ENCODE data around the gene SLC43A3. TPM values are rescaled to one million over a fixed set of nuclear protein-coding genes. Genes with fewer than 3 reads are reported as not detected.
A peak's percentile ranks its signal among the peaks of the same experiment; 100 is the strongest.

SLC43A3 gene
- total and polyA plus RNA-seq, 9 of the 15 experiments (the other 6 are each of a cell fraction or from before 2014, with no cell fraction given), result 63.7 to 281 (median 139) TPM

GRCh38 chr11:57456960-57457642 is 30.2 kb upstream of the SLC43A3 start (continued):
- TF ChIP-seq TCFL5 (CRISPR knock-in tag; conservative IDR thresholded peaks at IDR 0.05) (no peak), ZNF12 (CRISPR knock-in tag; IDR thresholded peaks at IDR 0.05) (no peak), DPF2 (IDR thresholded peaks at IDR 0.05) (no peak)
- TF ChIP-seq, protein P1, sequence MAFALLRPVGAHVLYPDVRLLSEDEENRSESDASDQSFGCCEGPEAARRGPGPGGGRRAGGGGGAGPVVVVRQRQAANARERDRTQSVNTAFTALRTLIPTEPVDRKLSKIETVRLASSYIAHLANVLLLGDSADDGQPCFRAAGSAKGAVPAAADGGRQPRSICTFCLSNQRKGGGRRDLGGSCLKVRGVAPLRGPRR (CRISPR knock-in tag; IDR thresholded peaks at IDR 0.05), result no peak
- TF ChIP-seq, protein P2, sequence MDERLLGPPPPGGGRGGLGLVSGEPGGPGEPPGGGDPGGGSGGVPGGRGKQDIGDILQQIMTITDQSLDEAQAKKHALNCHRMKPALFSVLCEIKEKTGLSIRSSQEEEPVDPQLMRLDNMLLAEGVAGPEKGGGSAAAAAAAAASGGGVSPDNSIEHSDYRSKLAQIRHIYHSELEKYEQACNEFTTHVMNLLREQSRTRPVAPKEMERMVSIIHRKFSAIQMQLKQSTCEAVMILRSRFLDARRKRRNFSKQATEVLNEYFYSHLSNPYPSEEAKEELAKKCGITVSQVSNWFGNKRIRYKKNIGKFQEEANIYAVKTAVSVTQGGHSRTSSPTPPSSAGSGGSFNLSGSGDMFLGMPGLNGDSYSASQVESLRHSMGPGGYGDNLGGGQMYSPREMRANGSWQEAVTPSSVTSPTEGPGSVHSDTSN (CRISPR knock-in tag; IDR thresholded peaks at IDR 0.05; ENCODE audit: low read depth), result no peak
- TF ChIP-seq, protein P2 (tag; conservative IDR thresholded peaks at IDR 0.05; ENCODE audit: low read depth), result no peak

DNA sequence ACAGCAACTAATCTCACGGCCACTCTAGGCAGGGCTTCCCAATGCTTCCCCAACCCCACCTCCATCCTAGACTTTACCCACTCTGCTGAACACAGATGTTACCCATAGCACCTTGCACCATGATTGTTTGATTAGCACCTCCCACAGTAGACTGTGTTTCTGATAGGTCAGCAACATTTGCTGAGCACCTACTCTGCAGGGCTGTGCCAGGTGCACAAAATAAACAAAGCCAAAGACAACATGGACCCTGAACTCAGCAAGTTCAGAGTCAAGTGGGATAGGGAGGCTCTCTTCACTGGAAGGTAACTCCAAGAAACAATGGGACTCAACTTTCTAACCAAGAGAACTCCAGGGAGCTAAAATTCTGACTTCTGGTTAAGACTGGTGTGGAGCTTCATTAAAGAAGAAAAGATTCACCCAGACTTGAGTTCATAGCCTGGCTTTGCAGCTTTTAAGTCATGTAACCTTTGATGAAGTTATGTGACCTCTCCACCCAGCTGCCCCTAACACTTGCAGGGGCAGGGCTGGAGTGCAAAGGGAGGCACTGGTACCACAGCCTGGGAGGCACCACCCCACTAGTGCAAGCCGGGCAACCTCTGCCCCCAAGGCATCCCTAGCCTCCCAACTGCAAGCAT is 26.7 kb upstream of the SLC43A3 start:
- POLR2A ChIA-PET, result interaction anchor here (0.7 kb wide), 1 partner anchor 11 kb away, joined by 3 read pairs; no protein-coding TSS in a partner anchor
- Histone ChIP-seq H3K9me1 (ENCODE audit: control insufficient read depth, insufficient read depth, low read length) (no peaks in the 10 kb centered on the region), H3K4me2 (ENCODE audit: insufficient read depth, low read length) (no peak overlapping the region), H3K27me3 (ENCODE audit: control insufficient read depth in 2 of 2, insufficient read depth in 2 of 2, low read length in 2 of 2) (no peaks in the 10 kb centered on the region; a peak in 1 of 5 replicates), H4K20me1 (replicated peaks; ENCODE audit: control insufficient read depth, insufficient read depth, low read length) (no peaks in the 10 kb centered on the region), H2AFZ (ENCODE audit: low read depth, low read length) (no peak overlapping the region), H3K79me2 (ENCODE audit: control insufficient read depth, insufficient read depth, low read length) (no peaks in the 10 kb centered on the region), H3K9me3 (replicated peaks; ENCODE audit: control insufficient read depth, insufficient read depth, low read depth, low read length) (no peaks in the 10 kb centered on the region), H3K36me3 (ENCODE audit: control insufficient read depth, insufficient read depth, low read length) (no peaks in the 10 kb centered on the region), H3K4me1 (replicated peaks in 1 of 2; ENCODE audit: control insufficient read depth in 2 of 2, insufficient read depth in 2 of 2, low read length in 2 of 2) (peaks cover 6 to 17% of the 10 kb centered on the region in 2 experiments; a peak in 4 of 5 replicates), H3K27ac (ENCODE audit: extremely low read depth, low read depth, low read length) (no peak overlapping the region), H3K9ac (ENCODE audit: insufficient read depth in 1 of 2, low read depth in 2 of 2, low read length in 2 of 2) (no peak overlapping the region), H3K4me3 (no peak overlapping the region)
- in situ Hi-C loops (cut with MboI) (loop anchor here (10.0 kb wide), 1 partner anchor 191 kb away; the partner anchor contains the start of gene YPEL4), intact Hi-C loops (cut with micrococcal nuclease) (no loop called here)
- DNase-seq (ENCODE audit: extremely low read depth in 1 of 4, low spot score in 3 of 4) (no peak), FAIRE-seq (no peak), ATAC-seq (no peak)
- CTCF ChIA-PET (ENCODE audit: low intra/inter-chr PET ratio), result no interaction called here
- 18% methylated on average over 1 of the region's 2 CpGs for WGBS (ENCODE audit: insufficient coverage, low coverage, missing lambda C conversion rate)
- BruUV-seq (replicated peaks), result no TSS peak
- TF ChIP-seq RBBP5 (IDR thresholded peaks at IDR 0.05; ENCODE audit: borderline replicate concordance, insufficient read depth, low read length, poor library complexity, severe bottlenecking) (no peak), SNRNP70 (optimal IDR thresholded peaks at IDR 0.05; ENCODE audit: low read depth, low read length) (no peak), ELF1 (tag; IDR thresholded peaks at IDR 0.05) (no peak), ILF3 (IDR thresholded peaks at IDR 0.05; ENCODE audit: borderline replicate concordance) (no peak), ZNF316 (IDR thresholded peaks at IDR 0.05) (peak; percentile 65), ZBTB11 (CRISPR knock-in tag; IDR thresholded peaks at IDR 0.05) (no peak), SMAD1 (IDR thresholded peaks at IDR 0.05; ENCODE audit: low read depth, low read length, partially characterized antibody) (no peak)

Measured in K562 (cell line).